Activated CD8-positive, alpha-beta memory T cell treated with anti-CD3 and anti-CD28 coated beads for 4 hours (primary cell): ENCODE measurements around the gene DSCAM.
"Not testable (repeated sequence)": the region's sequence is repeated elsewhere in the genome, so short reads cannot be mapped to it uniquely, and the experiment has no call there.

Experiments used
- DNase-seq, 2 donors: peaks; one replicate each; pipeline ENCODE4 v3.0.0-alpha.2; 2020; ENCODE audit warnings: low read depth in 2 of 2

DSCAM gene

DNA sequence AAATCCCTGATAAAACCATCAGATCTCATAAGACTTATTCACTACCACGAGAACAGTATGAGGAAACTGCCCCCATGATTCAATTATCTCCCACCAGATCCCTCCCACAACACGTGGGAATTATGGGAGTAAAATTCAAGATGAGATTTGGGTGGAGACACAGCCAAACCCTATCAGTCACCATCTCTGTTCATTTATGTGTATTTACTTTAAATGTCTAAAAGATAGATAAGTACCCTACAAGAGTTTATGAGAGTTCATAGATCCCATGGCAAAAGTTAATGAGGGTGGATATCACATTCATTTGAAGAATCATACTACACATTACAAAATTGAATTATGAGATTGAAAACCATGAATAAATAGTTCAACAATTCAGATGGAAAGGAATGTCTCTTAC lies 526.2 kb downstream of the DSCAM start:
- not testable (repeated sequence) for DNase-seq

- DNase-seq, result no peak
These were observed 528.6 kb downstream of the DSCAM start for GRCh38 chr21:40318371-40318770.

DNA sequence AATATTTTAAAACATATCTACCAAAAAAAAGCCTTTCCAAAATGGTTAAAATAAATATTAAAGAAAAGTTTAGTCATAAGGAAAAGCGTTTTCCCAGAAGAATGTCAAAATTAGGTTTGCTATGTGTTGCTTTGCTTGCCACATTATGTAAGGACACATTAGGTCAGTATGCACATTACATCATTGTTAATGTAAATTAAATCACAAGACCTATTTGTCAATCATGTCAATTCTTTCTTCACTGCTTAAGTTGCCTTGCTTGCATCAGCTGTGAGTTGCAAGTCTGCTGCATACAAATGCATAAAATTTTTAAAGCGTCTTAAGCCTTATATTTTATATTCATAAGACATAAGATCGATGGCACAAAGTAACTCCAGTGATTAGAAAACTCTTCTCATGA lies 530.9 kb downstream of the DSCAM start:
- DNase-seq, result no peak

DNA sequence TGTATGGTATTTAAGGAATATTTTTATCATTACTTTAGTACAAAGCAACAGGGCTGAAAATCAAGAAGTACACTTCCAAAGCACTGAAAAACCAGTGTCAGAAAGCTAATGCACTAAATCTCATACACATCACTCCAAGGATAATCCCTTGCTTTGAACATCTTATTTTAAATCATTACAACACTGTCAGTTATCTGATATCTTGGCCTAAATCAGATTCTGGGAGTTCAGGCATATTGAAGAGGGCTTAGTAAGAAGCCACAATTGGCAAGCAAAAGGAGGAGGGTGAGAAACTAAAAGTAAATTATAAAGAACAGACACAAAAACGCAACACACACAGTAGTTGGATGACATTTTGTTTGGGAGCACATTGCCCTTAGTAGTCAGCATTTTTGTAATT lies 531.3 kb downstream of the DSCAM start:
- DNase-seq, result no peak

- no peak for DNase-seq
These were observed 533.7 kb downstream of the DSCAM start for GRCh38 chr21:40313260-40313659.

DNA sequence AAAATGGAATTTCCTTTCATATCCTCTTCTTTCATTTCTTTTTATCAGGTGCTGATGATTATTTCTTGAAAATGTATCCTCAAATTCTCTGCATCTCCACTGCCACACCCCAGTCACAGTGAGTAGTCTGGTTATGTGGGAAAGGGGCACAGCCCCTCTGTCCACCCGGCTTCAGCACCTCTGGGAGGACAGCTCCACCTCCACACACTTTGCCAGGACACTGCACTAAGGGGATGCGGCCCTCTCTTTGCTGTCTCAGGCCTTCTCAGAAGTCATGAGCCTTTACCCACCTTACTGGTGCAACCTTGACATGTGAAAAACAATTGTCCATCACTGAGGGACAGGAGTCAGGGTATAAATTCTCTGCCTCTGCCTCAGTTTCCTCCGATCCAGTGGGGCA lies 546.7 kb downstream of the DSCAM start:
- DNase-seq, result no peak

DNA sequence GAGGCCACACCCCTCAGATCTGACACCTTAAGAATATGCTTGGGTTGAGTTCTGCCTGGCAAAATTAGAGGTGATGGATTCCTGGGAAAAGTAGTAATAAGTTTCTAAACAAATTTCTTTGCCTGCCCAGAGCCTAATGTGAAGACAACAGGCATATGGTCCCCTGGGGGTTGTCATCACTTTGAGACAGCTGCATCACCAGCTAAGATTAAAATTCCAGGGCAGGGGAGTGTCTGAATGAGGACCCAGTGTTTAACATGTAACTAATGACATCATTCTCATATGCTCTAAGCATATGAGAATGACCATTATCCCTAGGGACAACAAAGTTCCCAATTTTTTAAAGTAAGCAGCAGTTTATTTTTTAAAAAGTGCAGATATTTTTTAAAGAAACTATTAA lies 547.5 kb downstream of the DSCAM start:
- DNase-seq, result no peak

DNA sequence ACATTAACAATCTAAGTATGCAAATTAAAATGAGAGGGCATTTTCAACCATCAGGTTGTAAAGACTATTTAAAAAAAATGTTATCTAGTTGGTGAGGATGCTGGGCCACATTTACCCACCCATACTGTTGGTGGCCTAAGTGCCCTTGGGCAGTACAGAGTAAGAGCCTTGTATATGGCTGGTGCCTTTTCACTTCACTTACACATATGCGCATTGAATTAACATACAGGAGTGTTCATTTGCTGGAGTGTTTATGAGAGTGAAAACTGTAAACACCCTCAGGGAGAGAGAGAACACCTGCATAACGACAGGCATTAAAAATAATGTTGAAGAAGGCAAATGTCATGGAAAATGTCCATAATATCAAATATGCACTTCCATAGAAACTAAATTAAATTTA lies 552.6 kb downstream of the DSCAM start:
- no peak for DNase-seq

- DNase-seq, result no peak
These were observed 555.4 kb downstream of the DSCAM start for GRCh38 chr21:40291560-40291959.

DNA sequence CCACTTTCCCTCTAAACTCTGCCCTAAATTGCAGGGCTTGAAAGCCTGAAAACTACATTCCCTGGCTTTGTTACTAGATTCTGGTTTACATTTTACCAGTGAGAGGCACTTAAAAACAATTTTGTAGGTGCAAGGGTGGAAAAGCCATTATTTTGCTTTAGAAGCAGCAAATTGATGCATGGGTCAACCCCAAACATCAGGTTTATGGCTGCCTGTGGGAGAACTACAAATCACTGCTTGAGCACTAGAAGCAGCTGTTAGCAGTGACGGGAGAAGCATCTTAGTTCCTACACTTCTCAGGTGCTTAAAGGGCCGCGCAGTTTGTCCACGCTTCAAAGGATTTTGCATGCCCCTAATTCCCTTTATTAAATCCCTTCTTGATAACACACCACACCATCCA lies 562.5 kb downstream of the DSCAM start:
- DNase-seq, result no peak

GRCh38 chr21:40282912-40283886 lies 563.8 kb downstream of the DSCAM start:
- no peak for DNase-seq

GRCh38 chr21:40278345-40278744 lies 568.6 kb downstream of the DSCAM start:
- DNase-seq, result no peak

DNA sequence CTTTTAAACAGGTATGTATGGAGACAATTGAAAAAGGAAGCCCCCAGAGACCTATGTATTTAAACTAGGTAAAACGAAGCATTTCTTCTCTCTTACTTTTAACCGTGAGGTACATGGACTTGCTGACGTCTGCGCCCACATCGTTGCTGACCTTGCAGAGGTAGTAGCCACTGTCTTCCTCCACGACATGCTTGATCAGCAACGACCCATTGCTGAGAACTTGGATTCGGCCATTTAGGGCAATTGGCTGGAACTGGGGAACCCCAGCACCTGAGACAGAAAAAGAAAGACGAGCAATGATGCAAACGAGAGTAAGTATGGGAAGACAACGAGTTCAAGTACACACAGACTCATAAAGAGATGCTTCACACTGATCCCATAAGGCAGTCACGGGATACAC lies 571.0 kb downstream of the DSCAM start:
- no peak for DNase-seq

DNA sequence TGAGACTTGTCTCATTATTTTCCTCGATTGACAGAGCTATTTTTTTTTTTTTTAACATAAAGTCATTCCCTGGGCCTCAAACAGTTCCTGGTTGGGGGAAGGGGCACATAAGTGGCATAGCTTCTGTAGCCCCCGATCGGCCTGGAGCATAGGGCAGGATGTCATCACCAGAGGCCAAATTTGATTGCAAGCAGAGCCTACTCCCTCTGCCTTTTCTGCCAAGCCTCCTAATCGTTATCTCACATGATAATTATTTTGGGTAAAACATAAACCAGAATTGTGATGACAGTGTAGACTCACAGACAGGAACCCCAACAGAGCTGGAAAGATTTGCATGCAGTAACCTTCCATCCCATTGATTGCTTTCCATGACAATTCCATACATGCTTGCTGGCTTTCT lies 574.9 kb downstream of the DSCAM start:
- no peak for DNase-seq

GRCh38 chr21:40271164-40271563 lies 575.8 kb downstream of the DSCAM start:
- no peak for DNase-seq

- DNase-seq, result no peak
These were observed 576.9 kb downstream of the DSCAM start for GRCh38 chr21:40270047-40270446.

DNA sequence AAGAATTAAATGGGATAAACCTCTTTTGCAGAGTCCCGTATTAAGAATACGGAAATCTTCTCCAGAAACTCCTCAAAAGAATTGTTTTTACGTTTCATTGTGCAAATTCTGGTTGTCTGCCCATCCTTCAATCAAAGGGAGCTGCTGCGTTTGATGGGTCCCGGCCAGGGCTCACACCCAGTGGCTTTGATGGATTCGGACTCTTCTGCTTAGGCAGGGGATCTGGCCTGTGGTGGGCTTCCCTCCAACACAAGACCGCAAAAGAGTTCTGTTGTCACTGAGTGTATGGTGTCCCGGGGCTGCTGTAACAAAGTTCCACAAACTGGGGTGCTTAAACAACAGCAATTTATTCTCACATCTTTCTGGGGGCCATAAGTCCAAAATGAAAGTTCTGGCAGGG lies 577.7 kb downstream of the DSCAM start:
- DNase-seq, result no peak

DNA sequence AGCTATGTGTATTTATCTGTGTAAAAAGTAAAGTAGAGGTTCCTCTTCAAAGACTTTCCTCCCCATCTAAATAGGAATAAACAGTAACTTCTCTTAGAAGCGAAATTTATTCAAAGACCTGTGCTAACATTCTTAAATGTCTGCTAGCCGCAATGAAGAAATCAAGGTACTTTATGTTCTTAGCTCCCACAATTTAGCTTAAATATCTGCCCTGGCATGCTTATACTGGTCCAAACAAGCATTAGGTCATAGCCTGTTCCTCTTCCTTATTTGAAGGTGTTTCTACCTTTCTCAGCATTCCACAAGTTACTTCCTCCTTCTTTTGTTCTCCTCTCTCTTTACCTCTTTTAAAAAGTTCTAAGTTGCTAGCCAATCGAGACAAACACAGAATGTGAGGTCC lies 588.5 kb downstream of the DSCAM start:
- not testable (repeated sequence) for DNase-seq

- no peak for DNase-seq
These were observed 589.6 kb downstream of the DSCAM start for GRCh38 chr21:40257342-40257741.

DNA sequence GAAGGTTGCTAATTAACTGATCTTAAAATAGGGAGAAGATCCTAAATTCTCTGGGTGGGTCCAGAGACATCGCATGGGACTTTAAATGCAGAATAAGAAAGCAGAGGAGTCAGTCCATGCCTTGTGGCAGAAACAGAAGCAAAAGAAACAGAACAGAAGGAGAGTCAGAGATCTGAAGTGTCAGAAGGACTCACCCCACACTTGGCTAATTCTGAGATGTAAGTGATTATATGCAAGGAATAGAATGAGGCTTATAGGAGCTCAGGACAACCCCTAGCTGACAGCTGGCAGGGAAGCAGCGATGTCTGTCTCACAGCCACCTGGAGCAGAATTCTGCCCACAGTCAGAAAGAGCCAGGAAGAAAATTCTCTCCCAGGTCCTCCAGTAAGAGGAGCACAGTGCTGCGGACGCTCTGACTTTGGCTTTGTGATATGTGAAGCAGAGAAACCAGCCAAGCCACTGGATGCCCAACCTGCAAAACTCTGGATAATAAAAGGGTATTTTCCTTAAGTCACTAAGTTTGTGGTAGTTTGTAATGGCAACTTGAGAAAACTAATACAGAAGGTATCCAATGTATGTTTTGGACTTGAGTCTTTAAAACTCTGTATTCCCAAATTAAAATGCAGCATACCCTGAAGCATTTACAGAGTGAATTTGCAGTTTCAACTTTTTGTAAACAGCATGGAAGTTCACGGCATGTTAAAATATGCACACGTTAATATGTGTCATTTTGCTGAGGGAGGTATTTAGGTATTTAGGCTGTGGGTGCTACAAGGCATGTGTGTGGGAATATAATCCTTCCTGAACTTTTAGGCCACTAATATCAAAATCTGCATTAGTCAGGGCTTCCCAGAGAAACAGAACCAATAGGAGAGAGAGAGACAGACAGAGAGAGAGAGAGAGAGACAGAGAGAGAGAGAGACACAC lies 591.2 kb downstream of the DSCAM start:
- DNase-seq, result no peak

DNA sequence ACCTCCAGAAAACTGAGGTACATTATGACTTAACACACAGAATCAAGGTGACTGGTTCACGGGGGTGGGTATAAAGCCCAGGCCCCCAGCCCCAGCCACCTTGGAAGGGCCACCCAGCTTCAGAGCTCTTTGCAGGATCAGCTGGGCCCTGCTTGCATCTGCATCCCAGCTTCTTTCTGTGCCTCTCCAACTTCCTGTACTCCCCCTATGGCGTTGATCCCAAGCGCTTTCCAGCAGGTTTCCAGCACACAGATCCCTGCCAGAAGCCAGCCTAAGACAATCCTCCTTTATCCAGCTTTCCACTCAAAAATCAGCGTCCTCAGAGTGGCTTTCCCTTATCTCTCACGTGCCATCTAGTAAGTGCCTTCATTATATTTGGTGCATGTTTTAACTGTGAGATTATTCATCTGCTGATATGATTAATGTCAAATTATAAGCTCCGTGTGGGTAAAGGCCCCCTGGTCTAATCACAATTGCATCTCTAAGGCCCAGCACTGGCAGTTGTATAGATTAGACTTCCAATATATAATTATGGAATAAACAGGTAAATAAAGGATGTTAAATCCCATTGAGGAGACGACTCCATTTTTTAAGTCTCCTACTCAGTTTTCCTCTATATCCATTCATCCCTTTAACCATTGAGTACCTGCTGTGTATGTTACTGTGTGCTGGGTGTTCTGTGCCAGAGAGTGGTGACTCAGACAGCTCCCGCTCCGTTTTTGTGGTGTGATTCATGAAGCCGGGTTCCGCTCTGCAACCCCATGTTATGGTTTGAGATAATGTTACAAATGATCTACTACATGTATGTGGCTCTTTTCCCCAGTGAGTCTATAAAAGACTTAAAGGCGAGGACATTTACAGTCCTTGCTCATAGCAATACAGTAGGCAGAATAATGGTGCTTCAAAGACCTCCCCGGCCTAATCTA lies 592.2 kb downstream of the DSCAM start:
- no peak for DNase-seq

DNA sequence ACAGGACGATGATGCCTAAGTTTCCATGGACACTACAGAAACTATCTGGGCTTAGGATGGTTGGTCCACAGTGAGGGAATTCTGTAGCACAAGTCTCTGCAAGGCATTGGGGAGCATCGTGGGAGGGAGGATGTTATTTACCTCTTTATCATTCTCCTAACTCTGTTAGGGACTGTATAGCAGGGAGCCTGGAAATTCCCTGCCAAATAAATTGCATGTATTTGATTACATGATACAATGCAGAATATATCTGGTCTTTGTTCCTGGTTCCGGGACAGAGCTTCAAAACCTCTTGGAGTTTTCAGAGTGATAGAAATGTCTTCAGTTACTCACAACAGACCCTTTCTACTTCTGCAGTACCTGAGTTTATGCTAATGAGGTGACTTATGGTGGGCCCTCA lies 593.8 kb downstream of the DSCAM start:
- DNase-seq, result no peak
